GM13977 (cell line): Measurements from ENCODE around the gene ING3.

ENCODE experiments used
- DNase-seq: peaks from one replicate; pipeline ENCODE4 v3.0.0; 2012; ENCODE audit warnings: low spot score
- in situ Hi-C: fragments of 300-500 bp; cut with MboI; formaldehyde crosslinking; loops from one replicate; pipeline ENCODE4 v1.12.0; 2022; ENCODE audit warnings: low sequenced_read_pairs, low pct_unique_long_range_greater_than_20kb, mixed read lengths, inconsistent platforms; ENCODE audit not compliant: unreplicated experiment
- TF ChIP-seq, protein P1 (sequence below): IDR thresholded peaks from 2 replicates; pipeline ENCODE4 v1.5.1; 2012; ENCODE audit warnings: mild to moderate bottlenecking, control low read depth; ENCODE audit not compliant: insufficient read depth; ENCODE audit errors: extremely low read depth, missing control alignments

Gene ING3

DNA sequence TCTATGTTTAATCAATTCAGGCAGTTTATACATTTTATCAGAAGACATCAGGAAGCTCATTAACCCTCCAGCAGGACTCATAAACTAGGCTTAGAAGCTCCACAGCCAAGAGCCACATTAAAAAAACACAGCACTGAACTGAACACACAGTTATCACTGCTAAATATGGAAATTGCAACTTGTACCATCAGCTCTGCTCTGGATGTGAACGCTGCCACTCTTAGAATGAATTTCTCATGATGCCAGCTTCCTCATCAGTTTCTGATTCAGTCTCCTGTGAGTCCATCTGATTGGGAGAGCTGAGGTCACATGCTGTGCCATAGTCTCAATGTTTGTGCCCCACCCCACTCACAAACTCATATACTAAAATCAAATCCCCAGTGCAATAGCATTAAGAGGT lies 17.1 kb upstream of the ING3 start:
- no peak for DNase-seq
- TF ChIP-seq, protein P1, sequence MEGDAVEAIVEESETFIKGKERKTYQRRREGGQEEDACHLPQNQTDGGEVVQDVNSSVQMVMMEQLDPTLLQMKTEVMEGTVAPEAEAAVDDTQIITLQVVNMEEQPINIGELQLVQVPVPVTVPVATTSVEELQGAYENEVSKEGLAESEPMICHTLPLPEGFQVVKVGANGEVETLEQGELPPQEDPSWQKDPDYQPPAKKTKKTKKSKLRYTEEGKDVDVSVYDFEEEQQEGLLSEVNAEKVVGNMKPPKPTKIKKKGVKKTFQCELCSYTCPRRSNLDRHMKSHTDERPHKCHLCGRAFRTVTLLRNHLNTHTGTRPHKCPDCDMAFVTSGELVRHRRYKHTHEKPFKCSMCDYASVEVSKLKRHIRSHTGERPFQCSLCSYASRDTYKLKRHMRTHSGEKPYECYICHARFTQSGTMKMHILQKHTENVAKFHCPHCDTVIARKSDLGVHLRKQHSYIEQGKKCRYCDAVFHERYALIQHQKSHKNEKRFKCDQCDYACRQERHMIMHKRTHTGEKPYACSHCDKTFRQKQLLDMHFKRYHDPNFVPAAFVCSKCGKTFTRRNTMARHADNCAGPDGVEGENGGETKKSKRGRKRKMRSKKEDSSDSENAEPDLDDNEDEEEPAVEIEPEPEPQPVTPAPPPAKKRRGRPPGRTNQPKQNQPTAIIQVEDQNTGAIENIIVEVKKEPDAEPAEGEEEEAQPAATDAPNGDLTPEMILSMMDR, result no peak
- in situ Hi-C loops, result no loop called here

DNA sequence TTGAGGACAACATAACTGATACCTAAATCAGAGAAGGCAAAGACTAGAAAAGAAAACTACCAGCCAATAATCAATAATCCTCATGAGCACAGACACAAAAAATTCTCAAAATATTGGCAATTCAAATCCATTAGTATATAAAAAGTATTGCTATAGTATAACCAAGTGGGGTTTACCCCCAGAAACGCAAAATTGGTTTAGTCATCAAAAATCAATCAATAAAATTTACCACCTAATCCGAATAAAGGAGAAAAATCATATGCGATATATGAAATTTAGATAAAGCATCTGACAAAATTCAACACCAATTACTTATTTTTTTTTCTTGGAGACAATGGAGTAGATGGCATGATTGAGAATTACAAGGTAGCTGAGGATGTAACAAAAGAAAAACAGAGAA lies 11.2 kb upstream of the ING3 start:
- in situ Hi-C loops, result no loop called here
- DNase-seq, result no peak
- TF ChIP-seq, protein P1, result no peak

DNA sequence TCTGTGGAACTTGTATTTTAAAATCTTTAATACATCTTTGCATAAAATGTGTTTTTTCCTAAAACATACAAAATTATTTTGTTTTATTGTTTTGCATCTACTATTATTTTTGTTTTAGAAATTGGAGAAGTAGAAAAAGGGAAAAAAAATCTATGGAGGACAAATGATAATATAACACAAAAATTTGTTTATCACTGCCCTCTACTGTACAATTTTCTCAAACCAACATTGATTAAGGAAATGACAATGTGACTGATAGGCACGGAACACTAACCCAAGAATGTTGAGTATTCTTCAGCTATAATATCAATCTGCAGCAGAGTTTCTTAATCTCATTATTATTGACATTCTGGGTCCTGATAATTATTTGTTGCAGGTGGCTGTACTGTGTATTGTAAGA lies 9.5 kb upstream of the ING3 start:
- TF ChIP-seq, protein P1, result peak; percentile 47
- in situ Hi-C loops, result no loop called here
- DNase-seq, result no peak

DNA sequence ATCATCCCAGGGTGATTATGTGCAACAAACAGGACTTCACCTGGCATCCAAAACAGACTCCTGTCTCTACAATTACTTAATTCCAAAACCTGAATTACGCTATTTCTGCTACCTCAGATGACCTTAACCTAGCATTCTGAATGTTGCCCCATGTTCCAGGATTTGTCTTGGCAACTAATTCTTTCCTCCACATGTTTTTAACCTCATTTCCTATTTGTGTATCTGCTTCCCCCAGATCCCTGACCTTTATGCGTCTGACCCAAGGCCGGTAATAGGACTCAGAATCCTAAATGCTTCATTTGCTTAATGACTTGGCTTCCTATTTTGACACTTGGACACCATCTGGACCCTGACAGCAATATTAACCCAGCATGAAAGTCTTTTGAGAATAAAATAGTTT lies 8.7 kb upstream of the ING3 start:
- in situ Hi-C loops, result no loop called here
- DNase-seq, result no peak
- TF ChIP-seq, protein P1, result no peak

DNA sequence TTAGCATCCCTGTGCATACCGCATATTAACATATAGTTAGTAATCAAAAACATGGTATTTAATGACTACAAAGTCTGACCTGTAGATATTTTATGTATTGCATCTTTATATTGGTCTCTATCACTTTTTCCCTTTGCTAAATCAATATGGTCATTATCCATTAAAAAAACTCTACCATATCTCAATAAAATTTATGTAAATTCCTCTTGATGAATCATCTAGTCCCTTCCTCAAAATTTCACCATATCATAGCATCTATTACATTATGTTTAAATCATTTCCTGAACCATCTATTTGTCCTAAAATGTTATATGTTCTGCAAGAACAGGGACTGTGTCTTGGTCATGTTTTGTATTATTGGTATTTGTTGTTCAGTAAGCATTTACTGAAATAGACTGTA lies 7.7 kb upstream of the ING3 start:
- TF ChIP-seq, protein P1, result no peak
- in situ Hi-C loops, result no loop called here
- no peak for DNase-seq

DNA sequence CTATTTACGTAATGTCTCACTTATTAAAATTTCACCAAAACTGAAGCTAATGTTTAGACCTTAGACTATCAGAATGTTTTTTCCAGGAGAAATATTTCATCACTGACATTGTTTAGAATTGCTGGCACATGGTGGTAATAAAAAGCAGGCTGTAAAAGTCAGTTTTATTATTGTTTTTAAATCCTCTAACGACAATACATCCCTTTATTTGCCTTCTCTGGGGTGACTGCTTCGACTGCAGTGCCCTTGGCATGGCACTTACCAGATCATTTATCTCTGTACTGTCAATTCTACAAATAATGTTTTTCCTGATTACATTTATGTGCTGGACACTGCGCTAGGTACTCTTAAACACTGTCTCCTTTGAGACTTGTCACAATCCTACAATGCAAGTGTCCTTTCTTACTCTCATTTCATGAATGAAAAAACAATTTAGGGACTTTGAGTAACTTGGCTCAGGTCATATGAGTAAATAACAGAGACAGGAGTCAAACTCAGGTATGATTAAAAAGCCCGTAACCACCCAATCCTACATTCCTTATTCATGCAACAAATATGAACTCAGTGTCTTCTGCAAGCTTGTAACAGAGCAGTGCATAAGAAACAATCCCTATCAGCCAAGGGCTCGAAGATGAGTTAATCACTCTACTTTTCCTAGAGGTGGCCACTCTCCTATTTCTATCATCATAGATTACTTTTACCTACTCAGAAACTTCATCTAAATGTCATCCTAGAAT lies 5.6 kb upstream of the ING3 start:
- TF ChIP-seq, protein P1, result no peak

More for the DNA sequence above, 5.6 kb upstream of the ING3 start:
- no peak for DNase-seq
- in situ Hi-C loops, result no loop called here
